Skin epidermis (tissue), 12 donors: ENCODE data around the gene TRIM43.
"Not testable (repeated sequence)": the region's sequence is repeated elsewhere in the genome, so short reads cannot be mapped to it uniquely, and the experiment has no call there.

Experiments used
- H3K27ac ChIP-seq, 21 experiments: fragments of 200-600 bp; sonication (generic) in 11 of 21; one replicate each; pipeline ENCODE4 v1.5.0; 2020; ENCODE audit warnings: mild to moderate bottlenecking in 3 of 21, inconsistent platforms in 2 of 21, moderate library complexity in 2 of 21
- H3K4me3 ChIP-seq, 7 experiments: fragments of 200-600 bp; sonication (generic) in 2 of 7; one replicate each; pipeline ENCODE4 v1.5.0; 2020; ENCODE audit warnings: inconsistent platforms in 2 of 7, mild to moderate bottlenecking in 2 of 7, moderate library complexity in 1 of 7

Gene TRIM43

DNA sequence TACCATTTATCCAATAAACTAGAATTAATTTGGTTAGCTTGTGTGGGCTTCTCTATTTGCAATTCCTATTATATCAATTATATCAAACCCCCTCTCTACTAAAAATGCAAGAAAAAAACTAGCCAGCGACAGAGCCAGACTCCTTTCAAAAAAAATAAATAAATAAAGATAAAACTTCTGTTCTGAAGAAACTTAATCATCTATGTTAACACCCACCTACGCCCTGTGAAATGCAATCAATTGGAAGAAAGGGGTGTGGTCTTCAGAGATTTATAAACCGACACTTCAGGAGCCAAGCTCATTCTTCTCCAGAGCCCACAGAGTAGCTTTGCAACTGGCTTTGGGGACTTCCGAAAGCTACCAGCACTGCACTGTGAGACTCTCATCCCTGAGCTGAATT, at the start of gene TRIM43:
Gene TRIM43 (plus strand): TSS at position 301 of the 400 bp plus-strand sequence. CDS start 2,023 bp downstream, outside the sequence.
- not testable (repeated sequence) for H3K4me3 ChIP-seq, H3K27ac ChIP-seq

DNA sequence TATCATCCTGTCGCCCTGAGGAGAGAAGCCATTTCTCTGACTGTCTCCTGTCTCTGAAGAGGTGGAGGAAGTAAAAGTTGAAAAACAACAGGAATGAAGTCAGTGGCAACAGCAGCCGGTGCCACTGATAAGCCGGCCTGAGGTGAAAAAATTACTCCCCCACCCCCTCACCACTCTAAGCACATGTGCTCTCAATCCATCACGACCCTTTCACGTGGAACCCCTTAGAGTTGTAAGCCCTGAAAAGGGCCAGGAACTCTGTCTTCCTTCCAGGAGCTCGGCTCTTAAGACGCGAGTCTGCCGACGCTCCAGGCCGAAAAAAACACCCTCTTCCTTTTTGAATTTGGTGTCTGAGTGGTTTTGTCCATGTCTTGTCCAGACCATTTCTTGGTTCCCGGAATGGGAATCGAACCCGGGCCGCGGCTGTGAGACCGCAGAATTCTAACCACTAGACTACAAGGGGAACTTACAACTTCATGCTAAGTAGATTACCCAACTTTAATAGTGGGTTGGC, 40.7 kb upstream of the TRIM43 start:
- H3K4me3 ChIP-seq, result no peak overlapping the region

DNA sequence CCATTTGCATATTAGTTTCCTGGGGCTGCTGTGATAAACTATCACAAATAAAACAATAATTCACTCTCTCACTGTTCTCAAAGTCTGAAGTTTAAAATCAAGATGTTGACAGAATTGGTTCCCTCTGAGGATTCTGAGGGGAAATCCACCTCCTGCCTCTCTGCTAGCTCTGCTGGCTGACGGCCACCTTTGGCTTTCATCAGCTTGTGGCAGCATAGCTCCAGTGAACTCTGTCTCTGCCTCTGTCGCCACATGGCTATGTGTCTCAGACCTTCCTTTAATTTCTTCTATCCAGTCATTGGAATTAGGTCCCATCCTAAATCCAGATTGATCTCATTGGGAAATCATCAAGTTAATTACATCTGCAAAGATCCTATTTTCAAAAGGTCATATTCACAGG, 38.9 kb upstream of the TRIM43 start:
- no peak overlapping the region for H3K27ac ChIP-seq
- no peak overlapping the region for H3K4me3 ChIP-seq

More for the DNA sequence above, 40.7 kb upstream of the TRIM43 start:
- no peak overlapping the region for H3K27ac ChIP-seq

DNA sequence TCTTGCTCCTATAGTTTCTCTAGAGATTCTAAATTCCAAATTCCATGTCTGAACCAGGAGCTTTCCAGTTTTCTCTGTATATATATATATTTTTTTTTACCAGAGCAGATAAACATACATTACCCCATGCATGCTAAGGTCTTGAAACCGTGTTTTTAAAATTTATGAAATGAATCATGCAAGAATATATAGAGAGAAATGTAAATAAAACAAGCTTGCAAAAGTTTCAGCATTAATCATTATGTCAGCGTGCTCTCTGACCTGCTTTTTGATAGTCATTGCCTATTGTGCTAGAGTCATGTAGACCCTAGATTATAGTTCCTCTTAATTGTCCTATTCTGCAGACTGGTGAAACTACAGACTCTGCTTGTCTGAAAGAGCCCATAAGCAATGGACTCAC, 22.6 kb upstream of the TRIM43 start:
- H3K27ac ChIP-seq, result no peak overlapping the region
- no peak overlapping the region for H3K4me3 ChIP-seq

DNA sequence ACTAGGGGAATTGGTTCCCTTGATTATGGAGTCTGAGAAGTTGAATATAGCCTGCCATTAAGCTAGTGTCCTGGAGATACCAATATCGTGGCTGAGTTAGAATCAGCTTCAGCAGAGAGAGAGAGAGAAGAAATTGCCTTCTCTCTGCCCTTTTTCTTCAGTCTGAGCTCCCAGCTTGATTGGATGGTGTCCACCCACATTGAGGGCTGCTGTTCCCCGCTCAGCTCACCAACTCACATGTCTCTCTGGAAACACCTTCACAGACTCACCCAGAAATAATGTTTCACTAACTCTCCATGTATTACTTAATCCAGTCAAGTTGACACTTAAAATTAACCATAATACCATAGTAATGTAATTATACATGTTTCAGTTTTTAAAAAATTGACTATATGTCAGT, 17.9 kb upstream of the TRIM43 start:
- H3K27ac ChIP-seq, result no peak overlapping the region
- H3K4me3 ChIP-seq, result no peak overlapping the region

DNA sequence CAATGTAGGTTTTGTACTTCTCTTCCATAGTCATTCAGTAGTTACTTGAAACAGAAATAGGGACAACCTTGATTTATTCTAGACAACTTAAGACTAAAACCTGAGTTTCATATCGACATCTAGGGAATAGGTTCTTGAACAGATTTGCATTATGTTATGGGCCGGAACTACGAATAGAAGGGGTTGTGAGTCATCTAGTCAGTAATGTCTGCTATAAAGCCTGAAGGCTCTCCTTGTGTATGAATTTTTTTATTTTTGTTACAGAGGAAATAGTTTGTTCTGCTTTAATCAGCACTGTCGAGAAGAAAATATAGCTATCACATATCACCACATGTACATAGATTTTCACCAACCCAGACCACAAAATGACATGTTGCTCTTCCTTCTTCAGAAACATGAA, 17.3 kb upstream of the TRIM43 start:
- Histone ChIP-seq H3K27ac (no peak overlapping the region), H3K4me3 (no peak overlapping the region)

DNA sequence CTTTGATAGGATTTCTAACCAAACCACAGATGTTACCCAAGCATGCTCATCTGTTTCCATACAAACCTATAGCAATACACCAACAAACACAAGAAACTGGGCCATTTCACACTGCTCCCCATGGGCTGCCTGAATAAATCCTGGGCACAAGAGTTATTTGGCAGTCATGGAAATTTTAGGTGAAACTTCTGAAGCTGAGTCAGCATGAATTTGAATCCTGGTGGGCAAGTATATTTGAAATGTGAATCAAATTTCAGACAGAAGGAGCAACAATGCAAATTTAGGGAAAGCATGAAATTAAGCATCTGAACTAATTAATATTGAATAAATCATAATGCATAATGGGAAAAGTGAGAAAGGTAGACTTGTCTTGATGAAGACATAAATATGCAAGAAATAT, 15.9 kb upstream of the TRIM43 start:
- Histone ChIP-seq H3K27ac (no peak overlapping the region), H3K4me3 (no peak overlapping the region)

DNA sequence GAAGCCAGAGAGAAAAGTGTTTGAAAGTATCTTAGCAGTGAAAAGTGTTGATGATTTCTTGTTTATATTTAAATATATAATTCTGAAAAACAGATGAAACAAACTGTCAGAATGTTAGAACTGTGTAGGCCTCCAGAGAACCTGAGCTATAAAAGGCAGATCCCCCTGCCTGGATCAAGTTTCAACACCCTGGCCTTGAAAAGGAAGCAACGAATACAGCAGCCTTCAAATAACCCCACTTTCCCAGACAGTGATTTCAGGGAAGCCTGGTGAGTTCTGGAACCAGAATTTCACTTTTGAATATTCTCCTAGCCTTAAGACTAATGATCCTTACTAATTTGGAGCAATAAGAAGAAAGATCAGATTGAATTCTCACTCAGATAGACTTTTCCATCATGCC, 13.3 kb upstream of the TRIM43 start:
- no peak overlapping the region for H3K27ac ChIP-seq
- no peak overlapping the region for H3K4me3 ChIP-seq

DNA sequence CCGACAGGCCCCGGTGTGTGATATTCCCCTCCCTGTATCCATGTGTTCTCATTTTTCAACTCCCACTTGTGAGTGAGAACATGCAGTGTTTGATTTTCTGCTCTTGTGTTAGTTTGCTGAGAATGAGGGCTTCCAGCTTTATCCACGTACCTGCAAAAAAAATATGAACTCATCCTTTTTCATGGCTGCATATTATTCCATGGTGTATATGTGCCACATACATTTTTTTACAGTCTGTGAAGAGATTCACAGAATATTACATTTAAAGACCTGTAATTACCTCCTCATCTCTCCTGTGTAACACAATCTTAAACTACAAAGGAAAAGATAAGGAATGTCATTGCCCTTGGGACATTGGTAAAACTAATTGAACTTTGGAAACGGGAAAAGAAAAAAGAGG, 8.3 kb upstream of the TRIM43 start:
- not testable (repeated sequence) for H3K27ac ChIP-seq, H3K4me3 ChIP-seq

DNA sequence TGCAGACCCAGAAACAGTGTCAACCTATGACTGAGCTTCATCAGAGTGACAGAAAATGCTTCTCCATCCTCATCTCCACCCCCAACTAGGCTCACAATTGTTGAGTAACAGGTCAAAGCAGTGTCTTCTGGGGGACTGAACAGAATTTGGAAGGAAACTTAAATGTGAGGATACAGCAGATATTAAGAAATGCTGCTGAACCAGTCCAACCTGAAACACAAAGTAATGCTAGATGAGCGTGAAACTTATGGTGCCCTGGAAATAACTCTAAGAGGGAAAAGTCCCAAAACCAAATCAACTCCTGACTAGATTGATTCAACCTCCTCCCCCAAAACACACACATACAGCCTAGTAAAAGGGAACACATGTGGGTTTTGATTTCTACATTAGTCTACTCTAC, 7.5 kb upstream of the TRIM43 start:
- not testable (repeated sequence) for H3K4me3 ChIP-seq, H3K27ac ChIP-seq

DNA sequence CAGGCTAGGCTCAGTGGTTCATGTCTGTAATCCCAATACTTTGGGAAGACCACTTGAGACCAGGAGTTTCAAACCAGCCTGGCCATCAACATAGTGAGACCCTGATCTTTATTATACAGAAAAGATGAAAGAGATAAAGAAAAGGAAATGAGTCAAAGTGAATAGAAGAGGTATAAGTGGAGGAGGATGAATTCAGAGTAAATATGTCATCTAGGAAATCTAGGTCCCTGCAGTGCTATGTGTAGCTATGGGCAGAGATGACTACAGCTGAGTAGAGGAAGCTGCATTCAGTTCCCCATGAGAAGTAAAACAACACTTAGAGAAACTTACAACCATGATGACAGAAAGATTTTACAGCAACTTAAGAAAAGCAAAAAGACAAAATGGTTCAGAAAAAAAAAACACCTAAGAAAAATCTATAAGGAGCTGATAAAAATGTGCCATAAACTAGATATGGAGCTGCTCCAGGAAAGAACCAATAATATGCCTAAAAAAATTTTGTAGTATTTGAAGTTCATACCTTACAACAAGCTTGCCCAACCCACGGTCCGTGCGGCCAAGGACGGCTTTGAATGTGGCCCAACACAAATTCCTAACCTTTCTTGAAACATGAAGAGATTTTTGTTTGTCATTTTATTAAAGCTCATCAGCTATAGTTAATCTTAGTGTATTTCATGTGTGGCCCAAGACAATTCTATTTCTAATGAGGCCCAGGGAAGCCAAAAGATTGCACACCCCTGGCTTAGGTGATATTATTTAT, 1.8 kb upstream of the TRIM43 start:
- H3K27ac ChIP-seq, H3K4me3 ChIP-seq: not testable (repeated sequence)

DNA sequence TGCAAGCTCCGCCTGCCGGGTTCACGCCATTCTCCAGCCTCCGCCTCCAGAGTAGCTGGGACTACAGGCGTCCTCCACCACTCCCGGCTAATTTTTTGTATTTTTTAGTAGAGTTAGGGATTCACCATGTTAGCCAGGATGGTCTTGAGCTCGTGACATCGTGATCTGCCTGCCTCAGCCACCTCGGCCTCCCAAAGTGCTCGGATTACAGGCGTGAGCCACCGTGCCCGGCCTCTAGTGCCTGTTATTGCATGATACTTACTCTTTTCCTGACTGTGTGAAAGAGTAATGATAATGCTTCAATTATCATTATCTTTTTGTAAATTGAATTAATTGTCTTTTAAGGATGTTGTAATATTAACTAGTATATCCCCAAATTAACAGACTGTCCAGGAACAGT, 1.2 kb downstream of the TRIM43 start:
- not testable (repeated sequence) for H3K4me3 ChIP-seq, H3K27ac ChIP-seq

DNA sequence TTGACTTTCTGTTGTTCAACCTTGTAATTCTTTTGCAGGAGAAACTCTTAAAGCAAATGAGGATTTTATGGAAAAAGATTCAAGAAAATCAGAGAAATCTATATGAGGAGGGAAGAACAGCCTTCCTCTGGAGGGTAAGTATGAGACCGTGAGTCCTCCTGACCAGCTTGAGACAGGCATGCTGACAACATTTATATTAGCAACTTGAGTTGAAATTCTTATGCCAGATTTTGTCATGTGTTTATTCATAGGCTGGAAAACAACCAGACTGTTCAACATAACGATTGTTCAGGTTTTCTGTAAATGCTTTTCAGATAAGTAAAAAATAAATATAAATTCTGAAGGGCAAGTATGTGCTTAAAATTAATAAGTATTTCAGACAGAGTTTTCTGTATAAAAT, 3.2 kb downstream of the TRIM43 start:
- H3K27ac ChIP-seq, H3K4me3 ChIP-seq: not testable (repeated sequence)

DNA sequence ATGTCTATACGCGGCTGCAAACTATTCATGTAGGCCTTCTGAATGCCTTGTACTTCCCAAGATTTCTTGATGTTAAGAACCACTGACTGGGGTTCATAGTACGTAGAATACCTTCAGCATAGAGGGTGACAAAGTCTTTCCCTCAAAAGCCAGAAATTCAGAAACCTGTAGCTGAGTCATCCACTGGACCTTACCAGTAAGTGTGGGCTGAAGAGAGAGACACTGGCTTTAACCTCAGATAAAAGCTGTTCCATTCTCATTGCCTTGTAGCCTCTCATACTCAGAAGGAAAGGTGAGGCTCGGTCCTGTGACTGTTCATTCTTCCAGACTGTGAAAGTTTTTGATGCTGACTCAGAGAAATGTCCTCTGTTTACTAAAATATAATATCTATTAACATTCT, 9.5 kb downstream of the TRIM43 start:
- H3K4me3 ChIP-seq, H3K27ac ChIP-seq: not testable (repeated sequence)

DNA sequence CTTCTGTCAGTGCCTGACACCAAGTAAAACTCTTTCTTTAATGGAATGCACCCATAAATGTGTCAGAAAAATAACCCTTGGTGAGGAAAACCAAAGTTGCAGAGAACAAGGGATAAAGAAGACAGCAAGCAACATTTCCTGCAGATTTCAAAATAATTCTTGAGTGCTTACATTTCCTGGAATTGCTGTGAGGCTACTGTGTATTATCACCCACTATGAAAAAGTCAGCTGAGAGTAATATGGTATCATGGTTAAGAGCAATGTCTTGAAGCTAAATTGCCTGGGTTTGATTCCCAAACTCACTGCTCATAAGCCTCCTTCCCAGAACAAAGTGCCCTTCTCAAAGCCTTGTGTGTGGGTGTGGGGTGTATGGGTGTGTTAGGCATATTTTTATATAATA, 10.3 kb downstream of the TRIM43 start:
- not testable (repeated sequence) for H3K4me3 ChIP-seq, H3K27ac ChIP-seq

DNA sequence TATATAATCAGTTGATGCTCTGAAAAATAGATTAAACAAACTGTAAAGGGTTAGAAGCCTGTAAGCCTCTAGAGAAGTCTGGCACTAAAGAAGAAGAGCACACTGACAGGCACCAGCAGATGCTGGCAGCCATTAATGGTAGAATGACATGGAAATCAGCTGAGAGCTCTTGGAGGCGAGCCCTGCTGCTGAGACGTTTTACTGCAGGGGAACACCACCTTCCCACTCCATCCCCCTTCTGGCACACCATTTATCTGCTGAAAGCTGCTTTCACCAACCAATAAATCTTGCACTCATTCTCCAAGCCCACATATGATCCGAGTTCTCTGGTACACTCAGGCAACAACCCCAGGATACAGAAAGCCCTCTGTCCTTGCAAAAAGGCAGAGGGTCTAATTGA, 16.6 kb downstream of the TRIM43 start:
- not testable (repeated sequence) for H3K27ac ChIP-seq, H3K4me3 ChIP-seq

DNA sequence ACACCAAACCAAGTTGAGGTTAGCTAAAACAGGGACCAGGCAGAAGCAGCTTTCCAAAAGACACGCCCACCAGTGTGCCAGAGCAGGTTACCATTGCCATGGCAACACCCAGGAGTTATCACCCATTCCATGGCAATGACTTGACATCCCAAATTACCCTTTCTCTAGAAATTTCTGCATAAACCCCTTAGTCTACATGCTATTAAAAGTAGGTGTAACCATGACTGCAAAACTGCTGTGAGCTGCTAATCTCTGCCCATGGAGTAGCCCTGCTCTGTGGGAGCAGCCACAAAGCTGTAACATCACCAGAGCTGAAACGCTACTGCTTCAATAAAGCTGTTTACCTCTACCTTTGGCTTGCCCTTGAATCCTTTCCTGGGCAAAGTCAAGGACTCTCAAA, 18.0 kb downstream of the TRIM43 start:
- H3K27ac ChIP-seq, H3K4me3 ChIP-seq: not testable (repeated sequence)

DNA sequence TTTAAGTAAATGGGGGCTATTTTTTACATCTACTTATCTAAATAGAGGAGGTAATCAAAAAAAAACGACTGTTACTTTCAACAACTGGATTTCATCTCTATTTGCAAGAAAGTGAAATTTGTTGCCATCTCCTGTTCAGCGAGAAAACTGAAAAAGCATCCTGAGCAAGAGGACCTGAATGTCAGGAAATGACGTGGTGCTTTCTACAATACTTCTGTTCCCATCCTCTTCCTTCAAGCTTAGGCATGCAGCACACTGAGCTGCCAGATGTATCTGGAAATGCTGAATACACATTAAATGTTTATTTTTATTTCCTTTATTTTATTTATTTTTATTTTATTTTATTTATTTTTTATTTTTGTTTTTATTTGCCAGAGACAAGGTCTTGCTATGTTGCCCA, 21.2 kb downstream of the TRIM43 start:
- not testable (repeated sequence) for H3K27ac ChIP-seq, H3K4me3 ChIP-seq

DNA sequence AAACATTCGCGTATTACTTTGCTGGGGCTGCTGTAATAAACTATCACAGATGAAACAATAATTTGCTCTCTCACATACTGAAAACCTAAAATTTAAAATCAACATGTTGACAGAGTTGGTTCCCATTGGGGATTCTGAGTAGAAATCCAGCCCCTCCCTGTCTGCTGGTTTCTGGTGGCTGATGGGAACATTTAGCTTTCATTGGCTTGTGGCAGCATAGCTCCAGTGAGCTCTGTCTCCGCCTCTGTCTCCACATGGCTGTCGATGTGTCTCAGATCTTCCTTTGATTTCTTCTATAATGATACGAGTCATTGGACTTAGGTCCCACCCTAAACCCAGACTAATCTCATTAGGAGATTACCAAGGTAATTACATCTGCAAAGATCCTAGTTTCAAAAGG, 30.9 kb downstream of the TRIM43 start:
- H3K27ac ChIP-seq, H3K4me3 ChIP-seq: not testable (repeated sequence)

DNA sequence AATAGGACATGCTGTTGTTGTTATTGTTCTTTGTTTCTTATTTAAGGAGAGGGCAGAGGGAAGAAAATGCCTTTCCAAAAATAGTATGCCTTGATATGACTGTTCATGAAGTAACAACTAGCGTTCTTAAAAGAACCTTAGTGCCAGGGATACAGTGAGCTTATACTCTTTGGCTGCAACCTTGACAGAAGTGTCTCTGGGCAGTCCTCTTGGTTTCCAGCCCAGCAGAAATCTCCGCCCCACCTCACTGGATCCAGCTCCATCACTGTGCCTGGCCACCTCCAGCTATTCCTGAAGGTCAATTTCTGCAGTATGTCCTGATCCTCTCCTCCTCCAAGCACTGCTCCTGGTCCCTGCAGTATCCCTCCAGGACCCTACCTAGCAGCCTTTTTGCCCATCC, 39.2 kb downstream of the TRIM43 start:
- H3K4me3 ChIP-seq, H3K27ac ChIP-seq: not testable (repeated sequence)

DNA sequence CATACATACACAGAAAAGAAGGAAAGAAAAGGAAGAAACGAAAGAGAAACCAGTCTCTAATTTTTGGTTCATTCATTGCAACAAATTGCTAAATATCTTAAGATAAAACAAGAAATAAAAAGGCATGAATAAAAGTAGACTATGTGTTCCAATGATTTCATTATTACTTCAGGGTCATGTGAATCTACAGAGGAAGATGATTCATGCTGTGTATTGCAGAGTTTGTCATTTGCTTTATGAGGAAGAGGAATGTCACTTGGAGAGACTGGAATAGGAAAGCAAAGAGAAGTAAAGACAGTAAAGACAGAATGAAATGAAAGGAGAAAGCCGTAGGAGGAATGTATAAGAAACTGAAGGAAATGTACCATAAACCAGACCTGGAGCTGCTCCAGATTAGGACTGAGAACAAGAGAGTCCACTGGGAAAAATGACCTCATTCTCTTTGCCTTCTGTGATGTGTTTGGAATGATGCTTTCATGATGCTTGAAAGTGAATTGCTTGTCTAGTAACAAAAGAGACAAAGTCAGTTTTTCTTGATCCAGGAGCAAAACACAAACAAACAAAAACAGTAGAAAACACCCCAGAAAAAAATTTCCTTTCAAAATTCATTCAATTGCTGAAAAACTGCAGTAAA, 41.9 kb downstream of the TRIM43 start:
- not testable (repeated sequence) for H3K27ac ChIP-seq, H3K4me3 ChIP-seq
